GM12878 (cell line): ENCODE data around the gene FCGBP. TPM values are rescaled to one million over a fixed set of nuclear protein-coding genes. Genes with fewer than 3 reads are reported as not detected.

Source experiments
- ATAC-seq: fragments of 200-7000 bp; cut with Tn5 transposase; 3 replicates; pipeline ENCODE4 v1.9.1; 2020; ENCODE audit warnings: mild to moderate bottlenecking, moderate library complexity
- BruUV-seq: library from RNA; stranded (reverse); fragments of 400-500 nt; replicated peaks from 2 replicates; lab custom pipeline; 2021; lab: Mats Ljungman, UMichigan
- CTCF ChIA-PET: fragments of 300-600 bp; sonication (Branson Sonifier 250); formaldehyde crosslinking; extraction: SDS; loops from one replicate; lab custom pipeline; 2021; ENCODE audit warnings: inconsistent platforms; lab: Yijun Ruan, JAX
- POLR2A ChIA-PET: fragments of 350-600 bp; formaldehyde crosslinking; extraction: SDS; loops from one replicate; lab custom pipeline; 2021; ENCODE audit warnings: inconsistent platforms; lab: Charles Lee
- RAD21 ChIA-PET: fragments of 300-600 bp; sonication (Branson Sonifier 250); formaldehyde crosslinking; loops from one replicate; lab custom pipeline; 2023; ENCODE audit warnings: antibody characterized with exemption; ENCODE audit not compliant: unreplicated experiment; lab: Charles Lee
- SMC1A ChIA-PET: fragments of 300-600 bp; sonication (Branson Sonifier 250); formaldehyde crosslinking; loops from one replicate; lab custom pipeline; 2023; ENCODE audit not compliant: unreplicated experiment, uncharacterized antibody; lab: Charles Lee
- DNase-seq: peaks from one replicate; pipeline ENCODE4 v3.0.0-alpha.2; 2011; ENCODE audit warnings: low read depth, low spot score
- FAIRE-seq: peaks from 3 replicates; lab custom pipeline; 2011; peaks lifted over from hg19 to GRCh38; lab: Jason Lieb, UNC
- H2AFZ ChIP-seq: 2 replicates; pipeline ENCODE4 v1.6.0; 2011; ENCODE audit warnings: low read depth, low read length, control low read depth; ENCODE audit not compliant: control insufficient read depth
- H3K27ac ChIP-seq: 2 replicates; pipeline ENCODE4 v1.5.1; 2011; ENCODE audit warnings: control low read depth; ENCODE audit not compliant: control insufficient read depth, insufficient read depth
- H3K27me3 ChIP-seq, 2 experiments: replicated peaks in 1 of 2; 2 replicates each; pipeline versions ENCODE4 v1.6.0 to v1.6.1; 2011; ENCODE audit warnings: low read length in 1 of 2; ENCODE audit not compliant: control insufficient read depth in 2 of 2, insufficient read depth in 2 of 2
- H3K36me3 ChIP-seq, 2 experiments: 2 replicates each; pipeline ENCODE4 v1.5.1; 2011; ENCODE audit warnings: low read length in 1 of 2; ENCODE audit not compliant: control insufficient read depth in 2 of 2, insufficient read depth in 2 of 2
- H3K4me1 ChIP-seq: 2 replicates; pipeline ENCODE4 v1.6.1; 2011; ENCODE audit warnings: mild to moderate bottlenecking, low read length, moderate library complexity, mixed read lengths; ENCODE audit not compliant: control insufficient read depth, insufficient read depth
- H3K4me2 ChIP-seq: 2 replicates; pipeline ENCODE4 v1.6.0; 2011; ENCODE audit warnings: control low read depth; ENCODE audit not compliant: control insufficient read depth, insufficient read depth
- H3K4me3 ChIP-seq: fragments of 200-600 bp; sonication (generic); 2 replicates; pipeline ENCODE4 v1.5.1; 2016
- H3K79me2 ChIP-seq: 2 replicates; pipeline ENCODE4 v1.6.0; 2011; ENCODE audit warnings: low read length; ENCODE audit not compliant: control insufficient read depth, insufficient read depth
- H3K9ac ChIP-seq: 2 replicates; pipeline ENCODE4 v1.8.0; 2011; ENCODE audit warnings: low read length, control low read depth, mixed read lengths; ENCODE audit not compliant: control insufficient read depth, insufficient read depth
- H3K9me3 ChIP-seq: replicated peaks from 3 replicates; pipeline ENCODE4 v1.5.1; 2011; ENCODE audit warnings: mild to moderate bottlenecking, low read length; ENCODE audit not compliant: control insufficient read depth, insufficient read depth
- H4K20me1 ChIP-seq: 2 replicates; pipeline ENCODE4 v1.6.0; 2011; ENCODE audit not compliant: control insufficient read depth, insufficient read depth
- CBFB ChIP-seq: IDR thresholded peaks from 2 replicates; pipeline ENCODE4 v1.6.1; 2016; ENCODE audit warnings: antibody characterized with exemption, low read depth
- CHD4 ChIP-seq: fragments of 200-600 bp; sonication (generic); IDR thresholded peaks from 2 replicates; pipeline ENCODE4 v1.6.1; 2016; ENCODE audit warnings: mild to moderate bottlenecking
- EED ChIP-seq: sonication (generic); IDR thresholded peaks from 2 replicates; pipeline ENCODE4 v1.6.1; 2016; ENCODE audit warnings: antibody characterized with exemption, low read depth
- HSF1 ChIP-seq: fragments of 150-350 bp; IDR thresholded peaks from 2 replicates; pipeline ENCODE4 v1.6.1; 2014; ENCODE audit warnings: mild to moderate bottlenecking, low read depth, low read length
- MAX ChIP-seq: IDR thresholded peaks from 2 replicates; pipeline ENCODE4 v1.6.1; 2012; ENCODE audit warnings: low read depth, low read length, improper control_type of control experiment
- MXI1 ChIP-seq: fragments of 150-350 bp; IDR thresholded peaks from 2 replicates; pipeline ENCODE4 v1.6.1; 2011; ENCODE audit warnings: low read depth, mild to moderate bottlenecking, inconsistent platforms, low read length, improper control_type of control experiment
- NBN ChIP-seq: fragments of 450-650 bp; IDR thresholded peaks from 2 replicates; pipeline ENCODE4 v1.6.1; 2016
- RB1 ChIP-seq: fragments of 450-650 bp; formaldehyde crosslinking; IDR thresholded peaks from 2 replicates; pipeline ENCODE4 v1.6.1; 2017; ENCODE audit warnings: mild to moderate bottlenecking, borderline replicate concordance
- RCOR1 ChIP-seq: conservative IDR thresholded peaks from 2 replicates; pipeline ENCODE4 v1.6.1; 2012; ENCODE audit warnings: low read depth, low read length, improper control_type of control experiment
- WGBS: methylation state at CpG from one replicate; pipeline ENCODE4 v1.1.6; 2016; ENCODE audit warnings: low lambda C conversion rate; ENCODE audit not compliant: insufficient replicate concordance, insufficient coverage; ENCODE audit errors: missing lambda C conversion rate; 5-methylcytosine and 5-hydroxymethylcytosine counted together
- in situ Hi-C: fragments of 300-500 bp; cut with MboI; formaldehyde crosslinking; loops from 9 replicates; pipeline ENCODE4 v1.14.3; 2018; ENCODE audit warnings: mixed read lengths
- intact Hi-C: fragments of 100-400 bp; cut with micrococcal nuclease; formaldehyde crosslinking; loops from one replicate; pipeline ENCODE4 v1.14.2; 2022; ENCODE audit not compliant: unreplicated experiment
- polyA plus RNA-seq, 11 experiments: library from polyadenylated mRNA; depleted of rRNA in 4 of 11; unstranded in 6 of 11; stranded (reverse) in 5 of 11; fragments of >200 nt; fragmentation: Nextera tagmentation in 4 of 11; fragmentation: Illumina TruSeq in 1 of 11; extraction: Ambion mirVana in 4 of 11; extraction: Trizol in 1 of 11; gene quantifications; 1 replicate in 1 of 11; 2 replicates in 10 of 11; pipeline versions ENCODE4 v1.2.1 to v1.2.3, GENCODE V29; 2011 to 2016; ENCODE audit warnings: inconsistent platforms in 2 of 11, missing spikeins in 2 of 11, low read depth in 1 of 11
- total RNA-seq, 4 experiments: library from RNA; depleted of rRNA in 3 of 4; stranded (reverse); fragments of >200 nt in 3 of 4; fragmentation: Illumina TruSeq in 1 of 4; extraction: Trizol in 1 of 4; gene quantifications; 2 replicates each; pipeline versions ENCODE4 v1.2.1 to v1.2.3, GENCODE V29; 2013 to 2021
- TF ChIP-seq, protein P1 (sequence below): fragments of 450-650 bp; IDR thresholded peaks from 2 replicates; pipeline ENCODE4 v1.6.1; 2017; ENCODE audit warnings: mild to moderate bottlenecking, moderate library complexity
- TF ChIP-seq, protein P2 (sequence below): fragments of 450-650 bp; IDR thresholded peaks from 2 replicates; pipeline ENCODE4 v1.6.1; 2017; ENCODE audit warnings: mild to moderate bottlenecking, moderate library complexity

Gene FCGBP
- total and polyA plus RNA-seq, 10 of the 15 experiments (the other 5 are each of a cell fraction or from before 2014, with no cell fraction given), result 0.02 to 3.2 (median 0.37) TPM; not detected in 2

- BruUV-seq, result no TSS peak
- intact Hi-C loops, result no loop called here
- Histone ChIP-seq H3K27me3 (no peaks in the 10 kb centered on the region), H3K27ac (no peak overlapping the region), H3K9ac (no peak overlapping the region), H4K20me1 (no peaks in the 10 kb centered on the region), H3K4me3 (no peak overlapping the region), H2AFZ (no peak overlapping the region), H3K9me3 (no peaks in the 10 kb centered on the region; the same call in 2 of the 3 replicates), H3K4me2 (no peak overlapping the region), H3K36me3 (no peaks in the 10 kb centered on the region), H3K79me2 (no peaks in the 10 kb centered on the region), H3K4me1 (no peaks in the 10 kb centered on the region)
- RAD21 ChIA-PET, result no interaction called here
- TF ChIP-seq EED, result no peak
- no peak for TF ChIP-seq RCOR1
- no peak for TF ChIP-seq CHD4
- no peak for TF ChIP-seq HSF1
- no peak for TF ChIP-seq MXI1
- TF ChIP-seq NBN, result no peak
- no peak for TF ChIP-seq CBFB
- no peak for TF ChIP-seq RB1
- no peak for TF ChIP-seq MAX
- TF ChIP-seq, protein P1, sequence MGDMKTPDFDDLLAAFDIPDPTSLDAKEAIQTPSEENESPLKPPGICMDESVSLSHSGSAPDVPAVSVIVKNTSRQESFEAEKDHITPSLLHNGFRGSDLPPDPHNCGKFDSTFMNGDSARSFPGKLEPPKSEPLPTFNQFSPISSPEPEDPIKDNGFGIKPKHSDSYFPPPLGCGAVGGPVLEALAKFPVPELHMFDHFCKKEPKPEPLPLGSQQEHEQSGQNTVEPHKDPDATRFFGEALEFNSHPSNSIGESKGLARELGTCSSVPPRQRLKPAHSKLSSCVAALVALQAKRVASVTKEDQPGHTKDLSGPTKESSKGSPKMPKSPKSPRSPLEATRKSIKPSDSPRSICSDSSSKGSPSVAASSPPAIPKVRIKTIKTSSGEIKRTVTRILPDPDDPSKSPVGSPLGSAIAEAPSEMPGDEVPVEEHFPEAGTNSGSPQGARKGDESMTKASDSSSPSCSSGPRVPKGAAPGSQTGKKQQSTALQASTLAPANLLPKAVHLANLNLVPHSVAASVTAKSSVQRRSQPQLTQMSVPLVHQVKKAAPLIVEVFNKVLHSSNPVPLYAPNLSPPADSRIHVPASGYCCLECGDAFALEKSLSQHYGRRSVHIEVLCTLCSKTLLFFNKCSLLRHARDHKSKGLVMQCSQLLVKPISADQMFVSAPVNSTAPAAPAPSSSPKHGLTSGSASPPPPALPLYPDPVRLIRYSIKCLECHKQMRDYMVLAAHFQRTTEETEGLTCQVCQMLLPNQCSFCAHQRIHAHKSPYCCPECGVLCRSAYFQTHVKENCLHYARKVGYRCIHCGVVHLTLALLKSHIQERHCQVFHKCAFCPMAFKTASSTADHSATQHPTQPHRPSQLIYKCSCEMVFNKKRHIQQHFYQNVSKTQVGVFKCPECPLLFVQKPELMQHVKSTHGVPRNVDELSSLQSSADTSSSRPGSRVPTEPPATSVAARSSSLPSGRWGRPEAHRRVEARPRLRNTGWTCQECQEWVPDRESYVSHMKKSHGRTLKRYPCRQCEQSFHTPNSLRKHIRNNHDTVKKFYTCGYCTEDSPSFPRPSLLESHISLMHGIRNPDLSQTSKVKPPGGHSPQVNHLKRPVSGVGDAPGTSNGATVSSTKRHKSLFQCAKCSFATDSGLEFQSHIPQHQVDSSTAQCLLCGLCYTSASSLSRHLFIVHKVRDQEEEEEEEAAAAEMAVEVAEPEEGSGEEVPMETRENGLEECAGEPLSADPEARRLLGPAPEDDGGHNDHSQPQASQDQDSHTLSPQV, result no peak
- TF ChIP-seq, protein P2, sequence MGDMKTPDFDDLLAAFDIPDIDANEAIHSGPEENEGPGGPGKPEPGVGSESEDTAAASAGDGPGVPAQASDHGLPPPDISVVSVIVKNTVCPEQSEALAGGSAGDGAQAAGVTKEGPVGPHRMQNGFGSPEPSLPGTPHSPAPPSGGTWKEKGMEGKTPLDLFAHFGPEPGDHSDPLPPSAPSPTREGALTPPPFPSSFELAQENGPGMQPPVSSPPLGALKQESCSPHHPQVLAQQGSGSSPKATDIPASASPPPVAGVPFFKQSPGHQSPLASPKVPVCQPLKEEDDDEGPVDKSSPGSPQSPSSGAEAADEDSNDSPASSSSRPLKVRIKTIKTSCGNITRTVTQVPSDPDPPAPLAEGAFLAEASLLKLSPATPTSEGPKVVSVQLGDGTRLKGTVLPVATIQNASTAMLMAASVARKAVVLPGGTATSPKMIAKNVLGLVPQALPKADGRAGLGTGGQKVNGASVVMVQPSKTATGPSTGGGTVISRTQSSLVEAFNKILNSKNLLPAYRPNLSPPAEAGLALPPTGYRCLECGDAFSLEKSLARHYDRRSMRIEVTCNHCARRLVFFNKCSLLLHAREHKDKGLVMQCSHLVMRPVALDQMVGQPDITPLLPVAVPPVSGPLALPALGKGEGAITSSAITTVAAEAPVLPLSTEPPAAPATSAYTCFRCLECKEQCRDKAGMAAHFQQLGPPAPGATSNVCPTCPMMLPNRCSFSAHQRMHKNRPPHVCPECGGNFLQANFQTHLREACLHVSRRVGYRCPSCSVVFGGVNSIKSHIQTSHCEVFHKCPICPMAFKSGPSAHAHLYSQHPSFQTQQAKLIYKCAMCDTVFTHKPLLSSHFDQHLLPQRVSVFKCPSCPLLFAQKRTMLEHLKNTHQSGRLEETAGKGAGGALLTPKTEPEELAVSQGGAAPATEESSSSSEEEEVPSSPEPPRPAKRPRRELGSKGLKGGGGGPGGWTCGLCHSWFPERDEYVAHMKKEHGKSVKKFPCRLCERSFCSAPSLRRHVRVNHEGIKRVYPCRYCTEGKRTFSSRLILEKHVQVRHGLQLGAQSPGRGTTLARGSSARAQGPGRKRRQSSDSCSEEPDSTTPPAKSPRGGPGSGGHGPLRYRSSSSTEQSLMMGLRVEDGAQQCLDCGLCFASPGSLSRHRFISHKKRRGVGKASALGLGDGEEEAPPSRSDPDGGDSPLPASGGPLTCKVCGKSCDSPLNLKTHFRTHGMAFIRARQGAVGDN, result no peak
- WGBS, result 36% methylated on average over 4 of the region's 4 CpGs
- POLR2A ChIA-PET, result no interaction called here
- SMC1A ChIA-PET, result interaction anchor here (2.0 kb wide), 1 partner anchor 47 kb away, joined by 5 read pairs; the partner anchor contains the start of gene PSMC4
- FAIRE-seq (no peak), ATAC-seq (no peak), DNase-seq (no peak)
- in situ Hi-C loops, result no loop called here
- CTCF ChIA-PET, result interaction anchor here (1.8 kb wide), 1 partner anchor 47 kb away, joined by 5 read pairs; the partner anchor contains the start of gene PSMC4
These were observed 10.6 kb downstream of the FCGBP start for GRCh38 chr19:39923862-39924261.
